IPS-11a (cell line): ENCODE data around the gene MUL1.
A peak's percentile ranks its signal among the peaks of the same experiment; 100 is the strongest.
"Not testable (repeated sequence)": the region's sequence is repeated elsewhere in the genome, so short reads cannot be mapped to it uniquely, and the experiment has no call there.

Experiments used
- H3K4me3 ChIP-seq: one replicate; pipeline ENCODE4 v1.5.1; 2013; ENCODE audit warnings: low read depth, low read length, control low read depth

Gene MUL1

GRCh38 chr1:20519609-20520262 is 11.8 kb upstream of the MUL1 start:
- H3K4me3 ChIP-seq: not testable (repeated sequence)

GRCh38 chr1:20511518-20512428 is 3.8 kb upstream of the MUL1 start:
- H3K4me3 ChIP-seq: no peak overlapping the region

- peak overlapping the region; percentile 92 for H3K4me3 ChIP-seq
These were observed 440 bp upstream of the MUL1 start for GRCh38 chr1:20508411-20508771.

- H3K4me3 ChIP-seq: peak overlapping the region; percentile 92
These were observed 745 bp downstream of the MUL1 start for GRCh38 chr1:20507248-20507563.

- H3K4me3 ChIP-seq: no peak overlapping the region
These were observed 2.5 kb downstream of the MUL1 start for GRCh38 chr1:20505488-20505887.

GRCh38 chr1:20500716-20501115 is 7.2 kb downstream of the MUL1 start:
- H3K4me3 ChIP-seq: no peak overlapping the region

GRCh38 chr1:20499718-20500117 is 8.2 kb downstream of the MUL1 start:
- no peak overlapping the region for H3K4me3 ChIP-seq

GRCh38 chr1:20499105-20499504 is 8.8 kb downstream of the MUL1 start:
- no peak overlapping the region for H3K4me3 ChIP-seq

GRCh38 chr1:20498116-20498515 is 9.8 kb downstream of the MUL1 start:
- no peak overlapping the region for H3K4me3 ChIP-seq

GRCh38 chr1:20497506-20497905 is 10.4 kb downstream of the MUL1 start:
- H3K4me3 ChIP-seq: no peak overlapping the region

GRCh38 chr1:20496725-20497383 is 11.1 kb downstream of the MUL1 start:
- not testable (repeated sequence) for H3K4me3 ChIP-seq

- no peak overlapping the region for H3K4me3 ChIP-seq
These were observed 11.7 kb downstream of the MUL1 start for GRCh38 chr1:20496241-20496661.

GRCh38 chr1:20495661-20496060 is 12.3 kb downstream of the MUL1 start:
- no peak overlapping the region for H3K4me3 ChIP-seq

GRCh38 chr1:20494609-20495311 is 13.2 kb downstream of the MUL1 start:
- H3K4me3 ChIP-seq: no peak overlapping the region

- H3K4me3 ChIP-seq: no peak overlapping the region
These were observed 13.9 kb downstream of the MUL1 start for GRCh38 chr1:20493839-20494608.

GRCh38 chr1:20493309-20493708 is 14.6 kb downstream of the MUL1 start:
- no peak overlapping the region for H3K4me3 ChIP-seq

GRCh38 chr1:20492751-20493150 is 15.2 kb downstream of the MUL1 start:
- H3K4me3 ChIP-seq: no peak overlapping the region

- no peak overlapping the region for H3K4me3 ChIP-seq
These were observed 16.1 kb downstream of the MUL1 start for GRCh38 chr1:20491866-20492265.

- no peak overlapping the region for H3K4me3 ChIP-seq
These were observed 16.8 kb downstream of the MUL1 start for GRCh38 chr1:20491178-20491577.

- peak overlapping the region; percentile 66 for H3K4me3 ChIP-seq
These were observed 20.7 kb downstream of the MUL1 start for GRCh38 chr1:20487236-20487590.
